SH-SY5Y (cell line): ENCODE results near the gene ARHGEF16.

Source experiments
- GATA2 ChIP-seq: IDR thresholded peaks from 2 replicates; pipeline ENCODE4 v1.6.1; 2011; ENCODE audit warnings: mild to moderate bottlenecking, low read depth, low read length
- GATA3 ChIP-seq: IDR thresholded peaks from 2 replicates; pipeline ENCODE4 v1.6.1; 2011; ENCODE audit warnings: low read depth, mild to moderate bottlenecking, low read length, moderate library complexity

ARHGEF16 gene

GRCh38 chr1:3462356-3463012 is 8.0 kb downstream of the ARHGEF16 start:
- TF ChIP-seq GATA2 (no peak), GATA3 (no peak)

GRCh38 chr1:3463013-3463385 is 8.5 kb downstream of the ARHGEF16 start:
- TF ChIP-seq GATA3: no peak
- no peak for TF ChIP-seq GATA2

- no peak for TF ChIP-seq GATA3
- no peak for TF ChIP-seq GATA2
These were observed 9.0 kb downstream of the ARHGEF16 start for GRCh38 chr1:3463408-3463863.

- TF ChIP-seq GATA3 (no peak), GATA2 (no peak)
These were observed 9.6 kb downstream of the ARHGEF16 start for GRCh38 chr1:3463891-3464648.

GRCh38 chr1:3464649-3465025 is 10.2 kb downstream of the ARHGEF16 start:
- no peak for TF ChIP-seq GATA2

GRCh38 chr1:3465091-3465934 is 10.8 kb downstream of the ARHGEF16 start:
- TF ChIP-seq GATA3: no peak

GRCh38 chr1:3465935-3466321 is 11.5 kb downstream of the ARHGEF16 start:
- TF ChIP-seq GATA3 (no peak), GATA2 (no peak)

GRCh38 chr1:3466366-3467075 is 12.1 kb downstream of the ARHGEF16 start:
- no peak for TF ChIP-seq GATA3
- TF ChIP-seq GATA2: no peak

GRCh38 chr1:3467096-3468036 is 12.9 kb downstream of the ARHGEF16 start:
- TF ChIP-seq GATA2 (no peak), GATA3 (no peak)

- TF ChIP-seq GATA2: no peak
- TF ChIP-seq GATA3: no peak
These were observed 14.0 kb downstream of the ARHGEF16 start for GRCh38 chr1:3468236-3469103.

- TF ChIP-seq GATA2 (no peak), GATA3 (no peak)
These were observed 14.8 kb downstream of the ARHGEF16 start for GRCh38 chr1:3469104-3469848.
